GM21529 (cell line): ENCODE results near the gene CRYGS.
A peak's percentile ranks its signal among the peaks of the same experiment; 100 is the strongest.
"Not testable (repeated sequence)": the region's sequence is repeated elsewhere in the genome, so short reads cannot be mapped to it uniquely, and the experiment has no call there.

ENCODE experiments used
- ATAC-seq: cut with Tn5 transposase; IDR thresholded peaks from one replicate; pipeline ENCODE4 v1.9.1; 2021; ENCODE audit not compliant: unreplicated experiment

The CRYGS gene

GRCh38 chr3:186544281-186544680 lies at the start of gene CRYGS:
TSS of gene CRYGS (minus strand) at chr3:186544380. CDS start at chr3:186544326, 54 bp downstream.
- ATAC-seq, result no peak

DNA sequence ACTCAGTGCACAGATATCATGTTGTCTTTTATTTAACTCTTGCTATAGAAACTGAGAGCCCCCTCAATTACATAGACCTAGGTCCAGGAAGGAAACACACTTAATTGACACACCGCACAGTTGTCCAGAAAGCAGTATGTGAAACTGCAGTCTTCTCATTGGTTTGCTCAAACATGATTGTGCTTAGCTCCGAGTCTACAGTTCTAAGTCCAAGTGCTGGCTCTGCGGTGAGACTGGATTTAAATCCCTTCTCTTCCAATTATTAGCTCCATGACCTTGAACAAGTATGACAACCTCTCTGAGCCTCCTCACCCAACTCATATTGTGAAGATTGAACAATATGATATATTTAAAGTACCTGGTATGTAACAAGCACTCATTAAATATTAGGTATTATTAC lies 49.7 kb upstream of the CRYGS start:
- ATAC-seq, result no peak

DNA sequence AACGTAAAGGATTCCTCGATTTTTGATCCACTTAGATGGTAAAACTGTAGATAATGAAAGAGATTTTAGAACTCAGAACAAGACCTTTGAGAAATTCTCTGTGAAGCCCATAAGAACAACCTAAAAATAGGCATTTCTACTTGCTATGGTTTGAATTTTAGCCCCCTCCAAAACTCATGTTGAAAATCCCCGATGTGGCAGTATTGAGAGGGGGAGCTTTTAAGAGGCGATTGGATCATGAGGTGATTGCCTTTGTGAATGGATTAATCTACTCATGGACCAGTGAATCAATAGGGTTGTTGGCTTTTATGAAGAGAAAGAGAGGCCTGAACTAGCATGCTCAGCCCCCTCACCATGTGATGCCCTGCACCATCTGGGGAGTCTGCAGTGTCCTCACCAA lies 48.5 kb upstream of the CRYGS start:
- ATAC-seq, result no peak

DNA sequence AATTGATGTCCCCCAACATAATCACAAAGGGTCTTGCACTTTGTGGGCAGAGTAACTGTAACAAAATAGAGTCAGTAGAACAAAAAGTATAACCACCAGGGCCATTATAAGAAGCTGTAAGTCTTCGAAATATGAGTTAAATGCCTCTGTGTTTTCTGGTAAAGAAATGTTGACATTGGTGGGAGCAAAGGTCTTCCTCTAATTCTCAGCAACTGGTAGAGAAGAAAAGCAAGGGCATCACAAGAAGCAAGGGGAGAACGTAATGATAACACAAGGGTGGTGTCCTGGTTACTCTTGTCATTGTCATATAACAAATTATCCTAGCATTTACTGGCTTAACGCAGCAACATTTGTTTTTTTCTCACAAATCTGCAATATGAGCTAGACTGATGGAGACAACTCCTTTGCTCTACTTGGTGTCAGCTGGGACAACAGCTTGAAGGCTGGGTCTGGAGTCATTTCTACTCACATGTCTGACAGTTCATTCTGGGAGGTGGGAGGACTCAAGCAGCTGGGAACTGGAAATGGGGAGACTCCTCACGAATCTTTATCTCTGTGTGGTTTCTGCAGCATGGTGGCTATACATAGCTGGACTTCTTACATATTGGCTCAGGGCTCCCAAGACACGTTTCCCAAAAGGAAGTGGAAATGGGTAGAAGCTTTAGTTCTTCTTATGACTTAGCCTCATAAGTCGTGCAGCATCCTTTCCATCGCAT lies 46.6 kb upstream of the CRYGS start:
- ATAC-seq, result no peak

DNA sequence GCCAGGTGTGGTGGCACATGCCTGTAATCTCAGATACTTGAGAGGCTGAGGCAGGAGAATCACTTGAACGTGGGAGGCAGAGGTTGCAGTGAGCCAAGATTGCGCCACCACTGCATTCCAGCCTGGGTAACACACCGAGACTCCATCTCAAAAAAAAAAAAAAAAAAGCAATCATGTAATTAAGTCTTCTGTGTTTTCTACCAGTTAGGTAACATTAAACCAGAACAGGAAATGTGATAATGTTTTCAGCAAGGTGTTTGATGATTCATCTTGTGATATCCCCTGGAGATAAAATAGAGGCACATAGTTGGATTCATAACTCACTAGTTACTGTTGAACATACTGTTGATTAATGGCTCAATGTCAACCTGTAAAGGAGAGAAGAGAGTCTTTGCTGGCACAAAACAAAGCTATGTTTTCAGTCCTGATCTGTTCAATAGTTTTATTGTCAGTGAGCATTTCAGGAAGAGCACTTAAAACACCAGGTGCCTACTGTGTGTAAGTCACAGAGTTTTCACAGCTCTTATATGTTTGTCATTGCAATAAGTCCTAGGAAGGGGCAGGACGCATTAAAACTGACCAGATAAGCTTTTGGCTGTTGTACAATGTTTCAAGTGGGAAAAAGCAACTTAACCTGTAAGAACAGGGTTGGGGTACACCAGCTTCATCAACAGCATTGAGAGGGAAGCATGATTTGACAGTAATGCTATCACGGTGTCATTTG lies 45.8 kb upstream of the CRYGS start:
- ATAC-seq, result no peak

DNA sequence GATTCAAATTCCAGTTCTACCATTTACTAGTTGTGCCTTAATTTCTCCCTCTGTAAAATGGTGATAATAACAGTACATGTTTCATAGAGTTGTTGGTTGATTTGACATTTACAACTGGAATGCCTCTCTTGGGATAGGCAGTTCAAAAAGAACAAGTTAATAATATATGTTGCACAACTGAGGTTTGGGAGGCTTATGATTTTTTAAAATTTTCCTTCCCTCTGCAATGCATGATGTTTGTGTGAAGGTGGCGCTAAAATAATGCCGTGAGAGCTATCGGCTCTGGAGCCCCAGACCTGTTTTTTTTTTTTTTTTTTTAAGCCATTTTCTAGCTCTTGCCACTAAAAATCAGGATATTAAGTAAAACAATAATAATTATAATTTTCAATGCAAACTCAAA lies 44.9 kb upstream of the CRYGS start:
- ATAC-seq, result no peak

- ATAC-seq, result no peak
These were observed 44.5 kb upstream of the CRYGS start for GRCh38 chr3:186588632-186589031.

DNA sequence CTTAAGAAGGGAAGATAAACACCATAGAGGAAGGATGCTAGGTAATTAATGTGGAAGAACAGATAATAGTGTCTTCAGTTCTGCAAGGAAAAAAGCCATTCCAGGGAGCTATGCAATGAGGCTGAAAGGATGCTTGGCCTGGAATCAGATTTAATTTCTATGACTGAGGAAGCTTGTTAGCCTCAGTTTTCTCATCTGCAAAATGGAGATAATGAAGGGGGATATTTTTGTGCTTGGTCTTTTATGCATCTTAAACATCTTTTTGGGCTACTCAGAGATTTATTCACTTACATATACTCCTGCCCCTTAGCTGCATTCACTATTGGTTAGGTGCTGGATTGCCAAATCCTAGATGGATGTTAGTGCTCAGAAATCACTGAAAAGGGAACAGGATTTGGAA lies 43.0 kb upstream of the CRYGS start:
- no peak for ATAC-seq

DNA sequence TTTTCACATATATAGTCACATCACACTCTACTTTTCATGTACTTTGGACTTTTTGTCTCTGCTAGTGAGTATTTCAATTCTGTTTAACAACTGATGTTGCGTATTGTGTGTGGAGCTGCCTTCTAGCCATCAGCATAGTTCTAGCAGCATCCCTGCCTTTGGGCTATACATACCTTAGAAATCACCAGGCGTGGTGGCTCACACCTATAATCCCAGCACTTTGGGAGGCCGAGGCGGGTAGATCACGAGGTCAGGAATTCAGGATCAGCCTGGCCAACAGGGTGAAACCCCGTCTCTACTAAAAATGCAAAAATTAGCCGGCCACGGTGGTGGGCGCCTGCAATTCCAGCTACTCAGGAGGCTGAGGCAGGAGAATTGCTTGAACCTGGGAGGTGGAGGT lies 42.1 kb upstream of the CRYGS start:
- not testable (repeated sequence) for ATAC-seq

DNA sequence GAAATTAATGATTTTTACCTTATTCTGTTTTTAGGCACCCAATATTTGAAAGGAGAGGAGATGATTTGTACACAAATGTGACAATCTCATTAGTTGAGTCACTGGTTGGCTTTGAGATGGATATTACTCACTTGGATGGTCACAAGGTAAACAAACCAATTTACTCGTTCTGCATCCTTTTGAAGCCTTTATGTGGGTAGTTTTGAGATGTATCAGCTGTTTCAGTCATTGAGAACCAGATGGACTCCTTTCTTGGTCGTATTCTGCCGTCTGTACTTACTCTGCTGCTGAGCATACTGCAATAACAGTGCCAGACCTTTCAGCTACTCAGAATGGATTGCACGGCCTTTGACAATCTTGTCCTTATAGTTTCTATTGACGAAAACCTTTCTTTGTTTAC lies 39.7 kb upstream of the CRYGS start:
- no peak for ATAC-seq

DNA sequence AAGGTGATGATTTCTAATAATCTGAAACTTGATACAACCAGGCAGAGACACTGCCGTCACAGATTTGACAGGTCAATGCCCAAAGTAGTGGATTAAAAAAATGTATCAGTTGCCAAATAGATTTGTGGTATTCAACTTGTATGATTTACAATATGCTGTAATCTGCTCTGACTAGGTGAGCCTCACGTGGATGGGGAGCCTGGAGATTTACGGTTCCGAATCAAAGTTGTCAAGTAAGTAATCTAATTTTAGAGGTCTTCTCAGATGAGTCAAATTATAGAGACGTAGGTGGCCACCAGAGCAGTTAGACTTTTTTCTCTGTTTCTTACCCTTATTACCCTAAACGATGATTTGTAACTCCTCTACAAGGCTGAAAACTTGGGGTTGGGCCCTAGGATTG lies 38.4 kb upstream of the CRYGS start:
- no peak for ATAC-seq

- no peak for ATAC-seq
These were observed 36.6 kb upstream of the CRYGS start for GRCh38 chr3:186580785-186581184.

GRCh38 chr3:186577521-186577920 lies 33.3 kb upstream of the CRYGS start:
- ATAC-seq, result no peak

DNA sequence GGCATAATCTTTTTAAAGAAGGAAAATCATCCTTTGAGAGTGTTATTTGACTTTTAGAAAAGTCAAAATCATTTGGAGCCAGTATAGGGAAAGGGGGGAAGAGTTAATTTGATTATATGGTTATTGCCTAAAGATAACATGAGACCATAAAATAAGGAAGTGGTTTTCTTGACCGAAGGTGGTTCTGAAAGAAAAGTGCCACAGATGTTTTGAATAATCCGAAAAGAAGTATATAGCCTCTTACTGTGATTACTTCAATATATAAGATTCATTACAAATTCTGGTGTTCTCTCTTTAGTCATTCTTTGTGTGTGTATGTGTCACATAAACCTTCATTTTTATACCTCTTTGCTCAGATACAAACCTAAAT lies 27.4 kb upstream of the CRYGS start:
- ATAC-seq, result no peak

GRCh38 chr3:186570941-186571643 lies 26.9 kb upstream of the CRYGS start:
- no peak for ATAC-seq

DNA sequence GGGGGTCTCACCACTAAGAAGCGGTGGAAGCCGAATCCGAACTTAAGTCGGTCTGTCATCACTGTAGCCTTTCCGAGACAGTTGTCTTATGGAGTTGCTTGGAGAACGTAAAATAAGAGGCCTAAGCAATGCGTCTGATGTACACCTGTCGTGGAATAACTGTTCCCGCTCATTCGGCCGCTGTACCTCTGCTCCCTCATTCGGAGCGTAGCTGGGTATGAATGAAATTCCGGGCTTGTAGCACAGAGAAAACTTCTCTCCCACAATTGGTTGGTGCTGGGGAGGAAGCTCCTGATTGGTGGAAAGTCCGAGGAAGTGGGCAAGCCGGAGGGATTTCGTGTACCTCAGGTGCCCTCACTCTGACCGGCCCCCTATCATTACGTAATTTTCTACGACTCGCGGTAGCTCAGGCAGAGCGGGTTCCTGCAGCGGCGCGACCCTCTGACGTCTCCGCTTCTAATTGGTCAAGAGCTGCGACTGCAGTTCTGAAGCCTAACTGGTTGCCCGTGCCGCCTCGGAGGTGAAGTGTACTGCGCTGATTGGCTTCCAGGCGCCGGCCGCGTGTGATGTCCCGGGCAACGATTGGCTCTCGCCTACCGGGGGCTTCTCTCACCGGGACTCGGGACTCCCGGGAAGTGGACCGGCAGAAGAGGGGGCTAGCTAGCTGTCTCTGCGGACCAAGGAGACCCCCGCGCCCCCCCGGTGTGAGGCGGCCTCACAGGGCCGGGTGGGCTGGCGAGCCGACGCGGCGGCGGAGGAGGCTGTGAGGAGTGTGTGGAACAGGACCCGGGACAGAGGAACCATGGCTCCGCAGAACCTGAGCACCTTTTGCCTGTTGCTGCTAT lies 26.1 kb upstream of the CRYGS start, which contains the start of gene DNAJB11:
DNAJB11 (plus strand) TSS at position 625 of the 845 bp plus-strand sequence; CDS start at position 803, 178 bp downstream.
- ATAC-seq, result peak; percentile 91

- ATAC-seq, result no peak
These were observed 25.6 kb upstream of the CRYGS start for GRCh38 chr3:186569779-186570095.

DNA sequence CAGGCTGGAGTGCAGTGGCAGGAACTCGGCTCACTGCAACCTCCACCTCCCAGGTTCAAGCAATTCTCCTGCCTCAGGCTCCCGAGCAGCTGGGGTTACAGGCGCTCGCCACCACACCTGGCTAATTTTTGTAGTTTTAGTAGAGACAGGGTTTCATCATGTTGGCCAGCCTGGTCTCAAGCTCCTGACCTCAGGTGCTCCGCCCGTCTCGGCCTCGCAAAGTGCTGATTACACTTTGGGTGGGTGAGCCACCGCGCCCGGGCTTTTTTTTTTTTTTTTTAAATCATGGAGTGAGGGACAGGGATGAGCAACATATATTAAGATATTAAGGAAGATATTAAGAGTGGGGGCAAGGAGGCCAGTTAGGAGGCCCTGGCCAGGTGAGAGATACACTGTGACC lies 25.2 kb upstream of the CRYGS start:
- ATAC-seq, result not testable (repeated sequence)

- ATAC-seq, result peak; percentile 45
These were observed 23.1 kb upstream of the CRYGS start, which contains the start of gene TBCCD1 for GRCh38 chr3:186567072-186567921. TSS of gene TBCCD1 (minus strand) at chr3:186567339. CDS start at chr3:186564329, 3,010 bp downstream.

DNA sequence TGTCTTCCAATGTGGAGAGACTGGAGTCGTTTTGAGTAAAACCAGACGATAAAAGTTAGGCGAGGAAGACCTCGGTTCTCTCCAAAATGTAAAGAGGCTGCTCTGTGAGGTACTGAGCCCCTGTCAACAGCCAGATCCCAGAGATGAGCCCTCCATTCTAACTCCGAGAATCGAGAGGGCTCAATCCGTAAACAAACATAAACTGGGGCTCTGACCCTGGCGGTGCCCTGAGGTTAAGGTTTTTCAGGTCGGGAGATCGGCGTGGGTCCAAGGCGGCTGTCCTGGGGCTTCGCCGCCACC lies 22.5 kb upstream of the CRYGS start:
- peak; percentile 1 for ATAC-seq
